H1 (cell line): Measurements from ENCODE around the gene UCHL5. TPM values are rescaled to one million over a fixed set of nuclear protein-coding genes. Genes with fewer than 3 reads are reported as not detected.
"Not testable (repeated sequence)": the region's sequence is repeated elsewhere in the genome, so short reads cannot be mapped to it uniquely, and the experiment has no call there.

Experiments used
- CTCF ChIA-PET: fragments of 300-600 bp; sonication (Branson Sonifier 250); formaldehyde crosslinking; loops from one replicate; lab custom pipeline; 2021; ENCODE audit not compliant: partially characterized antibody; lab: Charles Lee
- POLR2A ChIA-PET: fragments of 300-600 bp; sonication (Branson Sonifier 250); formaldehyde crosslinking; loops from one replicate; lab custom pipeline; 2021; ENCODE audit warnings: inconsistent platforms; ENCODE audit not compliant: partially characterized antibody; lab: Charles Lee
- DNase-seq, 2 experiments: peaks; one replicate each; pipeline versions ENCODE4 v3.0.0 to v3.0.0-alpha.2; 2010 to 2022; ENCODE audit warnings: low spot score in 2 of 2, low read depth in 1 of 2, mixed read lengths in 1 of 2
- FAIRE-seq: peaks from 2 replicates; lab custom pipeline; 2011; peaks lifted over from hg19 to GRCh38; lab: Jason Lieb, UNC
- H2AFZ ChIP-seq: 2 replicates; pipeline ENCODE4 v1.8.1; 2012; ENCODE audit warnings: low read length, inconsistent platforms
- H2AK5ac ChIP-seq: 2 replicates; pipeline ENCODE4 v1.6.1; 2013; ENCODE audit warnings: low read depth, low read length
- H2BK120ac ChIP-seq: replicated peaks from 2 replicates; pipeline ENCODE3; 2013; ENCODE audit warnings: low read depth, low read length, inconsistent platforms
- H2BK12ac ChIP-seq: 2 replicates; pipeline ENCODE4 v1.6.1; 2013; ENCODE audit warnings: low read depth, low read length
- H2BK15ac ChIP-seq: 2 replicates; pipeline ENCODE4 v1.6.1; 2013; ENCODE audit warnings: low read length
- H2BK20ac ChIP-seq: 2 replicates; pipeline ENCODE4 v1.6.1; 2013; ENCODE audit warnings: low read length
- H2BK5ac ChIP-seq: 2 replicates; pipeline ENCODE4 v1.6.1; 2013; ENCODE audit warnings: low read depth, low read length
- H3K14ac ChIP-seq: 2 replicates; pipeline ENCODE4 v1.6.1; 2013; ENCODE audit warnings: inconsistent platforms; ENCODE audit not compliant: insufficient read length
- H3K18ac ChIP-seq: 2 replicates; pipeline ENCODE4 v1.6.1; 2013; ENCODE audit warnings: low read length; ENCODE audit errors: extremely low read depth
- H3K23ac ChIP-seq: 2 replicates; pipeline ENCODE4 v1.6.1; 2013; ENCODE audit warnings: inconsistent platforms; ENCODE audit not compliant: insufficient read length
- H3K23me2 ChIP-seq: 2 replicates; pipeline ENCODE4 v1.6.1; 2013; ENCODE audit warnings: low read depth, low read length
- H3K27ac ChIP-seq: 2 replicates; pipeline ENCODE4 v1.6.1; 2011; ENCODE audit warnings: low read depth, low read length, inconsistent platforms
- H3K27me3 ChIP-seq, 4 experiments: replicated peaks in 1 of 4; 1 replicate in 1 of 4; 2 replicates in 3 of 4; pipeline versions ENCODE4 v1.6.1 to v1.8.1; 2011 to 2013; ENCODE audit warnings: low read length in 3 of 4, mild to moderate bottlenecking in 3 of 4, inconsistent platforms in 2 of 4, mixed read lengths in 2 of 4, moderate library complexity in 1 of 4; ENCODE audit not compliant: control insufficient read depth in 3 of 4, insufficient read depth in 3 of 4; ENCODE audit errors: extremely low read depth in 1 of 4
- H3K36me3 ChIP-seq, 4 experiments: 2 replicates each; pipeline versions ENCODE4 v1.6.1 to v1.8.1; 2011 to 2013; ENCODE audit warnings: mild to moderate bottlenecking in 4 of 4, low read length in 3 of 4, moderate library complexity in 2 of 4, control low read depth in 1 of 4, inconsistent platforms in 1 of 4; ENCODE audit not compliant: insufficient read depth in 4 of 4, control insufficient read depth in 2 of 4
- H3K4ac ChIP-seq: replicated peaks from 2 replicates; pipeline ENCODE3; 2013; ENCODE audit warnings: low read length, low read depth, mixed read lengths, inconsistent platforms; ENCODE audit not compliant: insufficient read length
- H3K4me1 ChIP-seq, 4 experiments: replicated peaks in 1 of 4; 1 replicate in 1 of 4; 2 replicates in 3 of 4; pipeline versions ENCODE4 v1.6.1 to v1.8.1; 2011 to 2013; ENCODE audit warnings: low read length in 3 of 4, inconsistent platforms in 2 of 4, mixed read lengths in 1 of 4; ENCODE audit not compliant: insufficient read depth in 4 of 4, control insufficient read depth in 3 of 4
- H3K4me2 ChIP-seq, 2 experiments: 2 replicates each; pipeline versions ENCODE4 v1.6.1 to v1.8.1; 2011 to 2013; ENCODE audit warnings: low read depth in 2 of 2, low read length in 2 of 2, control low read depth in 1 of 2, inconsistent platforms in 1 of 2, mild to moderate bottlenecking in 1 of 2; ENCODE audit not compliant: insufficient read depth in 1 of 2
- H3K4me3 ChIP-seq, 4 experiments: fragments of 200-600, 300-600 bp in 1 of 4; sonication (generic), shearing (Covaris generic), sonication (Bioruptor Twin) in 1 of 4; 2 replicates each; pipeline versions ENCODE4 v1.5.1 to v1.8.1; 2011 to 2016; ENCODE audit warnings: low read length in 4 of 4, low read depth in 3 of 4, control low read depth in 2 of 4, inconsistent platforms in 2 of 4, mild to moderate bottlenecking in 2 of 4, mixed read lengths in 1 of 4, moderate library complexity in 1 of 4; ENCODE audit not compliant: insufficient read depth in 2 of 4; ENCODE audit errors: extremely low read depth in 1 of 4
- H3K56ac ChIP-seq: replicated peaks from 2 replicates; pipeline ENCODE3; 2013; ENCODE audit warnings: low read depth, mild to moderate bottlenecking, mixed read lengths, low read length, inconsistent platforms; ENCODE audit not compliant: insufficient read length
- H3K79me1 ChIP-seq: 2 replicates; pipeline ENCODE4 v1.6.1; 2013; ENCODE audit warnings: low read depth, low read length, control low read depth
- H3K79me2 ChIP-seq, 2 experiments: 2 replicates each; pipeline versions ENCODE4 v1.6.1 to v1.8.1; 2012 to 2013; ENCODE audit warnings: low read length in 2 of 2, mild to moderate bottlenecking in 2 of 2, inconsistent platforms in 1 of 2; ENCODE audit not compliant: insufficient read depth in 2 of 2, control insufficient read depth in 1 of 2
- H3K9ac ChIP-seq, 4 experiments: replicated peaks in 1 of 4; 1 replicate in 1 of 4; 2 replicates in 3 of 4; pipeline versions ENCODE4 v1.6.1 to v1.8.1; 2011 to 2013; ENCODE audit warnings: low read depth in 3 of 4, low read length in 3 of 4, control low read depth in 2 of 4, mild to moderate bottlenecking in 2 of 4, moderate library complexity in 2 of 4, inconsistent platforms in 1 of 4; ENCODE audit errors: extremely low read depth in 1 of 4
- H3K9me3 ChIP-seq, 2 experiments: 2 replicates each; pipeline versions ENCODE4 v1.6.1 to v1.8.1; 2012 to 2013; ENCODE audit warnings: mild to moderate bottlenecking in 2 of 2, moderate library complexity in 2 of 2, control low read depth in 1 of 2, inconsistent platforms in 1 of 2, low read depth in 1 of 2, low read length in 1 of 2, mixed read lengths in 1 of 2; ENCODE audit not compliant: insufficient read depth in 2 of 2
- H4K20me1 ChIP-seq, 2 experiments: replicated peaks in 1 of 2; 2 replicates each; pipeline versions ENCODE3 to v1.8.1; 2011 to 2013; ENCODE audit warnings: inconsistent platforms in 2 of 2, low read length in 2 of 2, mild to moderate bottlenecking in 1 of 2; ENCODE audit not compliant: insufficient read depth in 2 of 2, control insufficient read depth in 1 of 2
- H4K5ac ChIP-seq: 2 replicates; pipeline ENCODE4 v1.6.1; 2013; ENCODE audit warnings: low read length, low read depth, mixed read lengths, inconsistent platforms; ENCODE audit not compliant: insufficient read length
- H4K8ac ChIP-seq: 2 replicates; pipeline ENCODE4 v1.8.0; 2013; ENCODE audit warnings: mild to moderate bottlenecking, moderate library complexity, low read length, inconsistent platforms; ENCODE audit not compliant: insufficient read depth; ENCODE audit errors: extremely low read depth
- H4K91ac ChIP-seq: replicated peaks from 2 replicates; pipeline ENCODE3; 2013; ENCODE audit warnings: low read length, mixed read lengths, inconsistent platforms; ENCODE audit not compliant: insufficient read length
- WGBS, 2 experiments: shearing (Covaris generic) in 1 of 2; methylation state at CpG; one replicate each; pipeline versions ENCODE4 v1.1.6 to v1.1.7; 2013 to 2015; ENCODE audit warnings: low lambda C conversion rate in 2 of 2, mixed read lengths in 2 of 2, inconsistent platforms in 1 of 2, low coverage in 1 of 2, missing lambda C conversion rate in 1 of 2; ENCODE audit not compliant: insufficient replicate concordance in 2 of 2, insufficient coverage in 1 of 2, insufficient read length in 1 of 2; ENCODE audit errors: extremely low coverage in 1 of 2, missing lambda C conversion rate in 1 of 2; 5-methylcytosine and 5-hydroxymethylcytosine counted together
- polyA plus RNA-seq, 7 experiments: library from polyadenylated mRNA; depleted of rRNA in 3 of 7; stranded (reverse) in 5 of 7; unstranded in 2 of 7; fragments of >200 nt in 5 of 7; fragments of 200-250 nt in 2 of 7; gene quantifications; 1 replicate in 5 of 7; 2 replicates in 1 of 7; 4 replicates in 1 of 7; pipeline versions ENCODE4 v1.2.1 to v1.2.3, GENCODE V29; 2011 to 2013; ENCODE audit warnings: missing spikeins in 2 of 7, mixed read lengths in 2 of 7
- total RNA-seq: library from RNA; stranded (reverse); fragmentation: NEBNext Ultra II Directional; extraction: Animal tissue kit (Norgen Biotek cat#: 25700); gene quantifications from 2 replicates; pipeline ENCODE4 v1.2.1, GENCODE V29; 2021

UCHL5 gene
- total and polyA plus RNA-seq, 2 of the 8 experiments (the other 6 are each of a cell fraction or from before 2014, with no cell fraction given) = 12.0 to 40.0 TPM

- H3K18ac ChIP-seq, H2BK5ac ChIP-seq, H3K36me3 ChIP-seq, H3K4me3 ChIP-seq, H4K8ac ChIP-seq, H4K5ac ChIP-seq, H3K4me2 ChIP-seq, H3K79me2 ChIP-seq, DNase-seq, H3K23me2 ChIP-seq, CTCF ChIA-PET, H2BK120ac ChIP-seq, H3K14ac ChIP-seq, H4K91ac ChIP-seq, H3K9ac ChIP-seq, H3K79me1 ChIP-seq, FAIRE-seq, H3K56ac ChIP-seq, H4K20me1 ChIP-seq, H3K23ac ChIP-seq, H2BK15ac ChIP-seq, H3K4ac ChIP-seq, H2AFZ ChIP-seq, H3K4me1 ChIP-seq, H2BK12ac ChIP-seq, POLR2A ChIA-PET, H3K27me3 ChIP-seq, H2AK5ac ChIP-seq, H2BK20ac ChIP-seq, H3K27ac ChIP-seq: not testable (repeated sequence)
- 92% methylated on average over 4 of the region's 4 CpGs; no CpG with 5 or more reads in 1 of the 2 experiments for WGBS, 2 experiments
- peaks cover 4 to 12% of the 10 kb centered on the region in 2 experiments; a peak in 2 of 4 replicates for H3K9me3 ChIP-seq
These were observed 78.8 kb downstream of the UCHL5 start for GRCh38 chr1:192980334-192980733.
